ENCODE measurements around the gene EIPR1. TPM values are rescaled to one million over a fixed set of nuclear protein-coding genes. Genes with fewer than 3 reads are reported as not detected.

EIPR1 gene
- total and polyA plus RNA-seq, 2 of the 4 experiments (the other 2 are of a cell fraction), result 46.5 to 67.4 TPM

GRCh38 chr2:3183766-3184165 is 193.9 kb downstream of the EIPR1 start:
- CTCF ChIA-PET, result no interaction called here
- TF ChIP-seq SMC3 (IDR thresholded peaks at IDR 0.05; ENCODE audit: low read depth, low read length) (no peak), RAD21 (IDR thresholded peaks at IDR 0.05; ENCODE audit: low read length) (no peak), RFX5 (IDR thresholded peaks at IDR 0.05; ENCODE audit: low read depth, low read length) (no peak), MAFK (IDR thresholded peaks at IDR 0.05; ENCODE audit: low read depth, low read length) (no peak), RCOR1 (IDR thresholded peaks at IDR 0.05; ENCODE audit: insufficient replicate concordance, low read length) (no peak), BHLHE40 (IDR thresholded peaks at IDR 0.05; ENCODE audit: low read depth, low read length) (no peak), MXI1 (IDR thresholded peaks at IDR 0.05; ENCODE audit: borderline replicate concordance, low read depth, low read length) (no peak), NFE2L2 (IDR thresholded peaks at IDR 0.05; ENCODE audit: low read depth, low read length) (no peak), FOS (IDR thresholded peaks at IDR 0.05; ENCODE audit: low read depth, low read length) (no peak), CHD1 (IDR thresholded peaks at IDR 0.05; ENCODE audit: low read depth, low read length) (no peak), MAZ (IDR thresholded peaks at IDR 0.05; ENCODE audit: borderline replicate concordance, low read depth, low read length) (no peak), POLR2A (IDR thresholded peaks at IDR 0.05; ENCODE audit: low read depth, low read length) (no peak), CEBPB (IDR thresholded peaks at IDR 0.05; ENCODE audit: low read depth, low read length) (no peak)
- TF ChIP-seq, protein P1, sequence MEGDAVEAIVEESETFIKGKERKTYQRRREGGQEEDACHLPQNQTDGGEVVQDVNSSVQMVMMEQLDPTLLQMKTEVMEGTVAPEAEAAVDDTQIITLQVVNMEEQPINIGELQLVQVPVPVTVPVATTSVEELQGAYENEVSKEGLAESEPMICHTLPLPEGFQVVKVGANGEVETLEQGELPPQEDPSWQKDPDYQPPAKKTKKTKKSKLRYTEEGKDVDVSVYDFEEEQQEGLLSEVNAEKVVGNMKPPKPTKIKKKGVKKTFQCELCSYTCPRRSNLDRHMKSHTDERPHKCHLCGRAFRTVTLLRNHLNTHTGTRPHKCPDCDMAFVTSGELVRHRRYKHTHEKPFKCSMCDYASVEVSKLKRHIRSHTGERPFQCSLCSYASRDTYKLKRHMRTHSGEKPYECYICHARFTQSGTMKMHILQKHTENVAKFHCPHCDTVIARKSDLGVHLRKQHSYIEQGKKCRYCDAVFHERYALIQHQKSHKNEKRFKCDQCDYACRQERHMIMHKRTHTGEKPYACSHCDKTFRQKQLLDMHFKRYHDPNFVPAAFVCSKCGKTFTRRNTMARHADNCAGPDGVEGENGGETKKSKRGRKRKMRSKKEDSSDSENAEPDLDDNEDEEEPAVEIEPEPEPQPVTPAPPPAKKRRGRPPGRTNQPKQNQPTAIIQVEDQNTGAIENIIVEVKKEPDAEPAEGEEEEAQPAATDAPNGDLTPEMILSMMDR (conservative IDR thresholded peaks at IDR 0.05; ENCODE audit: low read depth, low read length), result no peak
- TF ChIP-seq, protein P2, sequence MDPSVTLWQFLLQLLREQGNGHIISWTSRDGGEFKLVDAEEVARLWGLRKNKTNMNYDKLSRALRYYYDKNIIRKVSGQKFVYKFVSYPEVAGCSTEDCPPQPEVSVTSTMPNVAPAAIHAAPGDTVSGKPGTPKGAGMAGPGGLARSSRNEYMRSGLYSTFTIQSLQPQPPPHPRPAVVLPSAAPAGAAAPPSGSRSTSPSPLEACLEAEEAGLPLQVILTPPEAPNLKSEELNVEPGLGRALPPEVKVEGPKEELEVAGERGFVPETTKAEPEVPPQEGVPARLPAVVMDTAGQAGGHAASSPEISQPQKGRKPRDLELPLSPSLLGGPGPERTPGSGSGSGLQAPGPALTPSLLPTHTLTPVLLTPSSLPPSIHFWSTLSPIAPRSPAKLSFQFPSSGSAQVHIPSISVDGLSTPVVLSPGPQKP (IDR thresholded peaks at IDR 0.05; ENCODE audit: borderline replicate concordance, low read depth, low read length), result no peak
- TF ChIP-seq, protein P3, sequence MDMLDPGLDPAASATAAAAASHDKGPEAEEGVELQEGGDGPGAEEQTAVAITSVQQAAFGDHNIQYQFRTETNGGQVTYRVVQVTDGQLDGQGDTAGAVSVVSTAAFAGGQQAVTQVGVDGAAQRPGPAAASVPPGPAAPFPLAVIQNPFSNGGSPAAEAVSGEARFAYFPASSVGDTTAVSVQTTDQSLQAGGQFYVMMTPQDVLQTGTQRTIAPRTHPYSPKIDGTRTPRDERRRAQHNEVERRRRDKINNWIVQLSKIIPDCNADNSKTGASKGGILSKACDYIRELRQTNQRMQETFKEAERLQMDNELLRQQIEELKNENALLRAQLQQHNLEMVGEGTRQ (IDR thresholded peaks at IDR 0.05; ENCODE audit: low read depth, low read length), result no peak
- dilution Hi-C loops (cut with HindIII; ENCODE audit: low sequenced_read_pairs, unreplicated experiment), result no loop called here
- Histone ChIP-seq H4K91ac (ENCODE audit: insufficient read depth, low read depth, low read length) (no peak overlapping the region), H3K36me3 (ENCODE audit: control insufficient read depth, insufficient read depth, low read length) (peaks cover 3% of the 10 kb centered on the region), H3K18ac (ENCODE audit: low read depth, low read length) (no peak overlapping the region), H3K56ac (ENCODE audit: extremely low read depth, insufficient read depth, low read length) (no peak overlapping the region), H3K4me3 (ENCODE audit: insufficient read depth, low read depth, low read length) (no peak overlapping the region), H2AK5ac (ENCODE audit: low read depth, low read length) (no peak overlapping the region), H3K9me1 (ENCODE audit: insufficient read depth, low read length) (no peaks in the 10 kb centered on the region), H4K5ac (ENCODE audit: low read depth, low read length) (no peak overlapping the region), H3K4me1 (ENCODE audit: control insufficient read depth, insufficient read depth, low read length) (no peaks in the 10 kb centered on the region), H3K14ac (replicated peaks; ENCODE audit: low read depth, low read length) (no peak overlapping the region), H3K27me3 (ENCODE audit: control insufficient read depth, insufficient read depth, low read length) (no peaks in the 10 kb centered on the region), H4K8ac (ENCODE audit: low read depth in 2 of 2, low read length in 2 of 2) (no peak overlapping the region), H2BK120ac (ENCODE audit: low read depth, low read length) (no peak overlapping the region), H3K27ac (ENCODE audit: insufficient read depth, low read length) (no peak overlapping the region), H3K9me3 (ENCODE audit: control insufficient read depth, insufficient read depth, low read length) (peaks cover 6% of the 10 kb centered on the region; the same call in 1 of the 2 replicates), H3K23ac (ENCODE audit: low read depth, low read length) (no peak overlapping the region), H3K4me2 (ENCODE audit: low read depth, low read length) (no peak overlapping the region), H3K9ac (ENCODE audit: low read depth, low read length) (no peak overlapping the region), H2BK20ac (ENCODE audit: low read depth, low read length) (no peak overlapping the region), H2BK5ac (ENCODE audit: low read depth, low read length, poor library complexity, severe bottlenecking) (no peak overlapping the region), H4K20me1 (ENCODE audit: insufficient read depth, low read length) (no peaks in the 10 kb centered on the region), H2AK9ac (replicated peaks; ENCODE audit: low read depth, low read length, poor library complexity) (no peak overlapping the region), H2AFZ (replicated peaks; ENCODE audit: low read length, poor library complexity) (no peak overlapping the region), H3K4ac (ENCODE audit: low read depth, low read length) (no peak overlapping the region), H2BK15ac (ENCODE audit: low read depth, low read length) (no peak overlapping the region), H3K79me1 (ENCODE audit: low read depth in 1 of 2, low read length in 2 of 2) (no peaks in the 10 kb centered on the region)
- intact Hi-C loops (cut with micrococcal nuclease), result no loop called here
- no TSS peak for BruUV-seq (replicated peaks)
- DNase-seq (no peak), ATAC-seq (ENCODE audit: low read depth) (no peak)
- WGBS, 2 experiments (ENCODE audit: extremely low coverage in 2 of 2, insufficient read length in 1 of 2), result 90% methylated on average over 2 of the region's 10 CpGs; no CpG with 5 or more reads in 1 of the 2 experiments
- in situ Hi-C loops (cut with MboI; ENCODE audit: low sequenced_read_pairs), result no loop called here
- POLR2A ChIA-PET (ENCODE audit: unreplicated experiment), result no interaction called here

Data from IMR-90 (cell line).